OCI-LY7 (cell line): ENCODE data around the gene FNDC3A. TPM values are rescaled to one million over a fixed set of nuclear protein-coding genes. Genes with fewer than 3 reads are reported as not detected.

Experiments used
- BruUV-seq: library from RNA; stranded (reverse); fragments of 400-500 nt; replicated peaks from 2 replicates; lab custom pipeline; 2021; lab: Mats Ljungman, UMichigan
- CTCF ChIA-PET: fragments of 300-600 bp; sonication (Branson Sonifier 250); formaldehyde crosslinking; loops from one replicate; lab custom pipeline; 2022; ENCODE audit warnings: antibody characterized with exemption; ENCODE audit not compliant: unreplicated experiment; lab: Charles Lee
- POLR2A ChIA-PET: fragments of 300-600 bp; sonication (Branson Sonifier 250); formaldehyde crosslinking; loops from one replicate; lab custom pipeline; 2022; ENCODE audit warnings: antibody characterized with exemption; lab: Charles Lee
- DNase-seq: peaks from one replicate; pipeline ENCODE4 v3.0.0-alpha.2; 2015; ENCODE audit warnings: low spot score
- H2AFZ ChIP-seq: fragments of 200-600 bp; sonication (generic), shearing (Covaris generic); 2 replicates; pipeline ENCODE4 v1.6.1; 2014; ENCODE audit warnings: mild to moderate bottlenecking, antibody characterized with exemption, low read length, moderate library complexity
- H3K27ac ChIP-seq: fragments of 200-600 bp; sonication (generic); 2 replicates; pipeline ENCODE4 v1.5.1; 2014; ENCODE audit warnings: mixed run types, low read depth, mild to moderate bottlenecking, moderate library complexity, low read length, inconsistent platforms; ENCODE audit not compliant: poor library complexity, severe bottlenecking
- H3K36me3 ChIP-seq: fragments of 200-600 bp; sonication (generic); 2 replicates; pipeline ENCODE4 v1.6.1; 2014; ENCODE audit warnings: mild to moderate bottlenecking, antibody characterized with exemption, low read length, moderate library complexity, mixed read lengths; ENCODE audit not compliant: insufficient read depth
- H3K4me1 ChIP-seq: fragments of 200-600 bp; sonication (generic); 2 replicates; pipeline ENCODE4 v1.5.1; 2014; ENCODE audit warnings: mild to moderate bottlenecking, low read length; ENCODE audit not compliant: insufficient read depth, poor library complexity, severe bottlenecking
- H3K4me2 ChIP-seq: fragments of 200-600 bp; sonication (generic); 2 replicates; pipeline ENCODE4 v1.6.1; 2014; ENCODE audit warnings: mild to moderate bottlenecking, low read length
- H3K4me3 ChIP-seq: fragments of 200-600 bp; sonication (generic); 2 replicates; pipeline ENCODE4 v1.5.1; 2014; ENCODE audit warnings: mild to moderate bottlenecking, low read depth, low read length; ENCODE audit not compliant: poor library complexity, severe bottlenecking
- H3K79me2 ChIP-seq: fragments of 200-600 bp; sonication (generic); 2 replicates; pipeline ENCODE4 v1.6.1; 2016; ENCODE audit warnings: low read depth, mild to moderate bottlenecking, low read length, moderate library complexity, mixed read lengths; ENCODE audit not compliant: insufficient read depth
- H3K9me2 ChIP-seq: fragments of 200-600 bp; sonication (generic); 2 replicates; pipeline ENCODE4 v1.6.1; 2016; ENCODE audit warnings: mild to moderate bottlenecking, low read length, mixed read lengths; ENCODE audit not compliant: insufficient read depth
- H3K9me3 ChIP-seq: fragments of 200-600 bp; sonication (generic); 2 replicates; pipeline ENCODE4 v1.6.1; 2014; ENCODE audit warnings: mild to moderate bottlenecking, mixed run types, low read length, mixed read lengths
- H4K20me1 ChIP-seq: fragments of 200-600 bp; sonication (generic); 2 replicates; pipeline ENCODE4 v1.6.1; 2014; ENCODE audit warnings: mild to moderate bottlenecking, antibody characterized with exemption, low read length, moderate library complexity, mixed read lengths; ENCODE audit not compliant: insufficient read depth
- CTCF ChIP-seq: fragments of 200-600 bp; sonication (generic); conservative IDR thresholded peaks from 2 replicates; pipeline ENCODE4 v1.5.1; 2014; ENCODE audit warnings: mild to moderate bottlenecking, antibody characterized with exemption, low read length, moderate library complexity, mixed read lengths
- EZH2phosphoT487 ChIP-seq: fragments of 200-600 bp; sonication (generic); IDR thresholded peaks from 2 replicates; pipeline ENCODE4 v1.6.1; 2018; ENCODE audit warnings: low read depth, borderline replicate concordance, mild to moderate bottlenecking, mixed run types, antibody characterized with exemption, low read length, moderate library complexity, mixed read lengths
- intact Hi-C: fragments of 100-400 bp; cut with micrococcal nuclease; formaldehyde crosslinking; loops from one replicate; pipeline ENCODE4 v1.10.0; 2022; ENCODE audit not compliant: unreplicated experiment
- total RNA-seq, 2 experiments: library from RNA; depleted of rRNA in 1 of 2; stranded (reverse); fragments of >200 nt in 1 of 2; shearing (Covaris generic) in 1 of 2; gene quantifications; 2 replicates each; pipeline ENCODE4 v1.2.3, GENCODE V29; 2014 to 2022

Gene FNDC3A
- total RNA-seq, 2 experiments from 2014 or later: 38.7 to 59.6 TPM

DNA sequence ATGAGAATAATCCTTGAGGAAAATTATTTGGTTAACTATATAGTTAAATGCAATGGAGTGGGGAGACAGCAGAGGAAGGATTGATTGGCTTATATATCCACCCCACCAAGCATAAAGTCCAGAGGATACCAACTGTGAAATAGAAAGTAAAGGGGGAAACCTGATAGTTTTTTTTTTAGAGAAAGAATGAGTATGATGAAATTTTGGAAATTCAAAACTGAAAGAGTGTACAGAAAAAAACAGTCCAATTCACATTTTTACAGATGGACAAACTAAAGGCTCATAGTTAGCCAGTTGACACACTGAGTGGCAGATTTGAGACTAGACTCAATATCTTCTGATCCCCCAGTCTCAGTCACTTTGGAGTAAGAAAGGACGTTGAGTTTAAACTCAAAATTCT lies 51.1 kb downstream of the FNDC3A start:
- ChIA-PET POLR2A (no interaction called here), CTCF (no interaction called here)
- DNase-seq: no peak
- H3K4me1 ChIP-seq: no peaks in the 10 kb centered on the region
- no peak overlapping the region for H3K4me2 ChIP-seq
- no peak overlapping the region for H3K4me3 ChIP-seq
- H3K36me3 ChIP-seq: 0 out of 2 replicates have a peak, but pooled peaks cover 5% of the 10 kb centered on the region
- H2AFZ ChIP-seq: no peak overlapping the region
- TF ChIP-seq CTCF: no peak
- no peak for TF ChIP-seq EZH2phosphoT487
- no peak overlapping the region for H3K27ac ChIP-seq
- H4K20me1 ChIP-seq: no peaks in the 10 kb centered on the region
- no peaks in the 10 kb centered on the region for H3K9me3 ChIP-seq
- BruUV-seq: no TSS peak
- H3K9me2 ChIP-seq: no peaks in the 10 kb centered on the region
- intact Hi-C loops: no loop called here
- H3K79me2 ChIP-seq: no peaks in the 10 kb centered on the region

DNA sequence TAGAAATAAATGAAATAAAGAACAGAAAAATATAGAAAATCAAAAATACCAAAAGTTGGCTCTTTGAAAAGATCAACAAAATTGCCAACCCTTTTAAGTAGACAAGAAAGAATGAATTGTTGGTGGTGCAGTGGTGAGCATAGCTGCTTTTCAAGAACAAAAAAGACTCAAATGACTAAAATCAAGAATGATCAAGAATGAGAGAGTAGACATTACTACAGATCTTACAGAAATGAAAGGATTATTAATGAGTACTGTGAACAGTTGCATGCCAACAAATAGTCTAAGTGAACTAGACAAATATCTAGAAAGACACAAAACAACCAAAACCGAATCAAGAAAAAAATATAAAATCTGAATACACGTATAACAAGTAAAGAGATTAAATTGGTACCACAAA lies 53.9 kb downstream of the FNDC3A start:
- no peaks in the 10 kb centered on the region for H3K4me1 ChIP-seq
- H3K9me3 ChIP-seq: no peaks in the 10 kb centered on the region
- no peak overlapping the region for H3K4me2 ChIP-seq
- intact Hi-C loops: no loop called here
- no peaks in the 10 kb centered on the region for H4K20me1 ChIP-seq
- H3K4me3 ChIP-seq: no peak overlapping the region
- no peaks in the 10 kb centered on the region for H3K9me2 ChIP-seq
- H3K36me3 ChIP-seq: 0 out of 2 replicates have a peak, but pooled peaks cover 5% of the 10 kb centered on the region
- ChIA-PET CTCF (no interaction called here), POLR2A (interaction anchor here (0.6 to 1.0 kb wide), 3 partner anchors 9 to 196 kb away, joined by 3 to 4 read pairs (median 3); no protein-coding TSS in a partner anchor)
- no peak overlapping the region for H3K27ac ChIP-seq
- no peak overlapping the region for H2AFZ ChIP-seq
- DNase-seq: no peak
- TF ChIP-seq EZH2phosphoT487 (no peak), CTCF (no peak)
- H3K79me2 ChIP-seq: no peaks in the 10 kb centered on the region
- no TSS peak for BruUV-seq

GRCh38 chr13:49030213-49030612 lies 54.5 kb downstream of the FNDC3A start:
- no peak for DNase-seq
- Histone ChIP-seq H3K4me1 (no peaks in the 10 kb centered on the region), H3K9me2 (no peaks in the 10 kb centered on the region), H2AFZ (no peak overlapping the region), H3K27ac (no peak overlapping the region), H3K4me2 (no peak overlapping the region), H3K4me3 (no peak overlapping the region), H3K79me2 (no peaks in the 10 kb centered on the region), H3K36me3 (0 out of 2 replicates have a peak, but pooled peaks cover 5% of the 10 kb centered on the region), H3K9me3 (no peaks in the 10 kb centered on the region), H4K20me1 (no peaks in the 10 kb centered on the region)
- ChIA-PET POLR2A (no interaction called here), CTCF (no interaction called here)
- BruUV-seq: no TSS peak
- intact Hi-C loops: no loop called here
- no peak for TF ChIP-seq EZH2phosphoT487
- TF ChIP-seq CTCF: no peak
